Ishikawa (cell line): ENCODE data around the gene AMER1.

Experiments used
- EGR1 ChIP-seq: IDR thresholded peaks from 2 replicates; pipeline ENCODE4 v1.6.1; 2012
- EP300 ChIP-seq: IDR thresholded peaks from 2 replicates; pipeline ENCODE4 v1.6.1; 2012; ENCODE audit warnings: borderline replicate concordance
- FOXM1 ChIP-seq: IDR thresholded peaks from 2 replicates; pipeline ENCODE4 v1.6.1; 2012; ENCODE audit warnings: low read depth, borderline replicate concordance
- RAD21 ChIP-seq: IDR thresholded peaks from 2 replicates; pipeline ENCODE4 v1.6.1; 2012; ENCODE audit warnings: low read depth
- TAF1 ChIP-seq: IDR thresholded peaks from 2 replicates; pipeline ENCODE4 v1.6.1; 2012; ENCODE audit warnings: low read depth, mild to moderate bottlenecking
- YY1 ChIP-seq: IDR thresholded peaks from 2 replicates; pipeline ENCODE4 v1.6.1; 2012; ENCODE audit warnings: low read depth
- TF ChIP-seq, protein P1 (sequence below): IDR thresholded peaks from 2 replicates; pipeline ENCODE4 v1.6.1; 2012; ENCODE audit warnings: low read depth, mild to moderate bottlenecking

DNA sequence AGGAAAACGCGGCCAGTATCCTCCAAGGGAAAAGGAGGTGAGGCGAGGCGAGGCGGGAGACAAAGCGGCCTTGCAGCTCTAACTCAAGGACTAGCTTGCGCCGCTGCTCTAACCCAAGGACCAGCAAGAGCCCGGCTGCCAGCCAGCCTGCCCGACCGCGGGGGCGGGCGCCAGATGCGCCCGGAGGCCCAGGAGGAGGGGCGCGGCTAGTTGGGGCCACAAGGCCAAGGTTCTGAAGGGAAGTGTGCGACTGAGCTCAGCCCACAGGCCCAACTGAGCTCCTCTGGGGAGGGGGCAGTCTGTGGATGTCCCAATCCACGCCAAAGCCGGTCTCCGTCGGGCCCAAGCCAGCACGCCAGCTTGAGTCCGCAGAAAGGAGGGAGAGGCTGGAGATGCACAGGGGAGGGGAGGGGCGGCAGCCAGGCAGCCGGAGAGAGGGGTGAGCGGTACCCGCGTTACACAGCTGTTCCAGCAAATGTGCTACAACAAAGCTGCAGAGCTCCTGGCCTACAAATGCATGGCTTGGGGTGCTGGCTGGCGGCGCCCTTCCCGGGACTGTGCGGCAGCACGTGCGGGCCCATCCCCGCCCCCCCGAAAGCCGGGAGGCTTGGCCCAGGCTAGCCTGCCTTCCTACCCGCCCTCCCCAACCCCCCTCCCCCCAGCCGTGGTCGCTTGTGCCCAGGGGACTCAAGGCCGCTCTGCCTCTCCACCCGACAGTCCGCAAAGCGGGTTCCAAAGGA lies 637 bp downstream of the AMER1 start:
- TF ChIP-seq YY1 (no peak), EGR1 (no peak), EP300 (no peak), FOXM1 (no peak), RAD21 (no peak), TAF1 (no peak)
- TF ChIP-seq, protein P1, sequence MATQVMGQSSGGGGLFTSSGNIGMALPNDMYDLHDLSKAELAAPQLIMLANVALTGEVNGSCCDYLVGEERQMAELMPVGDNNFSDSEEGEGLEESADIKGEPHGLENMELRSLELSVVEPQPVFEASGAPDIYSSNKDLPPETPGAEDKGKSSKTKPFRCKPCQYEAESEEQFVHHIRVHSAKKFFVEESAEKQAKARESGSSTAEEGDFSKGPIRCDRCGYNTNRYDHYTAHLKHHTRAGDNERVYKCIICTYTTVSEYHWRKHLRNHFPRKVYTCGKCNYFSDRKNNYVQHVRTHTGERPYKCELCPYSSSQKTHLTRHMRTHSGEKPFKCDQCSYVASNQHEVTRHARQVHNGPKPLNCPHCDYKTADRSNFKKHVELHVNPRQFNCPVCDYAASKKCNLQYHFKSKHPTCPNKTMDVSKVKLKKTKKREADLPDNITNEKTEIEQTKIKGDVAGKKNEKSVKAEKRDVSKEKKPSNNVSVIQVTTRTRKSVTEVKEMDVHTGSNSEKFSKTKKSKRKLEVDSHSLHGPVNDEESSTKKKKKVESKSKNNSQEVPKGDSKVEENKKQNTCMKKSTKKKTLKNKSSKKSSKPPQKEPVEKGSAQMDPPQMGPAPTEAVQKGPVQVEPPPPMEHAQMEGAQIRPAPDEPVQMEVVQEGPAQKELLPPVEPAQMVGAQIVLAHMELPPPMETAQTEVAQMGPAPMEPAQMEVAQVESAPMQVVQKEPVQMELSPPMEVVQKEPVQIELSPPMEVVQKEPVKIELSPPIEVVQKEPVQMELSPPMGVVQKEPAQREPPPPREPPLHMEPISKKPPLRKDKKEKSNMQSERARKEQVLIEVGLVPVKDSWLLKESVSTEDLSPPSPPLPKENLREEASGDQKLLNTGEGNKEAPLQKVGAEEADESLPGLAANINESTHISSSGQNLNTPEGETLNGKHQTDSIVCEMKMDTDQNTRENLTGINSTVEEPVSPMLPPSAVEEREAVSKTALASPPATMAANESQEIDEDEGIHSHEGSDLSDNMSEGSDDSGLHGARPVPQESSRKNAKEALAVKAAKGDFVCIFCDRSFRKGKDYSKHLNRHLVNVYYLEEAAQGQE: no peak
